IMR-90 (cell line): ENCODE data around the gene CHN1. TPM values are rescaled to one million over a fixed set of nuclear protein-coding genes. Genes with fewer than 3 reads are reported as not detected.

Experiments used
- ATAC-seq: fragments of 200-7000 bp; cut with Tn5 transposase; 2 replicates; pipeline ENCODE4 v1.9.1; 2020; ENCODE audit warnings: low read depth, mild to moderate bottlenecking, moderate library complexity
- BruUV-seq: library from RNA; stranded (reverse); fragments of 400-500 nt; replicated peaks from 2 replicates; lab custom pipeline; 2021; lab: Mats Ljungman, UMichigan
- CTCF ChIA-PET: fragments of 300-600 bp; formaldehyde crosslinking; extraction: SDS; loops from one replicate; lab custom pipeline; 2021; ENCODE audit warnings: antibody characterized with exemption; lab: Yijun Ruan, JAX
- POLR2A ChIA-PET: fragments of 300-600 bp; sonication (Branson Sonifier 250); formaldehyde crosslinking; loops from one replicate; lab custom pipeline; 2022; ENCODE audit warnings: antibody characterized with exemption; ENCODE audit not compliant: unreplicated experiment; lab: Charles Lee
- DNase-seq: peaks from one replicate; pipeline ENCODE4 v3.0.0; 2013
- H2AFZ ChIP-seq: replicated peaks from 2 replicates; pipeline ENCODE3; 2013; ENCODE audit warnings: low read length, mild to moderate bottlenecking; ENCODE audit not compliant: poor library complexity
- H2AK5ac ChIP-seq: 2 replicates; pipeline ENCODE4 v1.6.1; 2013; ENCODE audit warnings: low read depth, low read length, inconsistent platforms
- H2AK9ac ChIP-seq: replicated peaks from 2 replicates; pipeline ENCODE3; 2013; ENCODE audit warnings: mild to moderate bottlenecking, low read depth, low read length, moderate library complexity; ENCODE audit not compliant: poor library complexity
- H2BK120ac ChIP-seq: 2 replicates; pipeline ENCODE4 v1.6.1; 2013; ENCODE audit warnings: low read depth, low read length, inconsistent platforms
- H2BK15ac ChIP-seq: 3 replicates; pipeline ENCODE4 v1.6.1; 2013; ENCODE audit warnings: low read depth, low read length, inconsistent platforms
- H2BK20ac ChIP-seq: 2 replicates; pipeline ENCODE4 v1.6.1; 2013; ENCODE audit warnings: low read depth, mild to moderate bottlenecking, inconsistent platforms, low read length, moderate library complexity
- H2BK5ac ChIP-seq: 2 replicates; pipeline ENCODE4 v1.6.1; 2013; ENCODE audit warnings: mild to moderate bottlenecking, low read depth, low read length, inconsistent platforms; ENCODE audit not compliant: poor library complexity, severe bottlenecking
- H3K14ac ChIP-seq: replicated peaks from 2 replicates; pipeline ENCODE4 v1.6.1; 2013; ENCODE audit warnings: low read depth, low read length, inconsistent platforms
- H3K18ac ChIP-seq: 2 replicates; pipeline ENCODE4 v1.6.1; 2013; ENCODE audit warnings: low read depth, low read length, control low read depth
- H3K23ac ChIP-seq: 2 replicates; pipeline ENCODE4 v1.6.1; 2013; ENCODE audit warnings: low read depth, low read length, inconsistent platforms
- H3K27ac ChIP-seq: 2 replicates; pipeline ENCODE4 v1.5.1; 2013; ENCODE audit warnings: mild to moderate bottlenecking, control low read depth, low read length; ENCODE audit not compliant: insufficient read depth
- H3K27me3 ChIP-seq: 2 replicates; pipeline ENCODE4 v1.6.1; 2013; ENCODE audit warnings: low read length; ENCODE audit not compliant: control insufficient read depth, insufficient read depth
- H3K36me3 ChIP-seq: 2 replicates; pipeline ENCODE4 v1.6.1; 2013; ENCODE audit warnings: low read length, mixed read lengths; ENCODE audit not compliant: control insufficient read depth, insufficient read depth
- H3K4ac ChIP-seq: 2 replicates; pipeline ENCODE4 v1.6.1; 2013; ENCODE audit warnings: low read depth, low read length, inconsistent platforms
- H3K4me1 ChIP-seq: 2 replicates; pipeline ENCODE4 v1.6.1; 2013; ENCODE audit warnings: low read length, mixed read lengths; ENCODE audit not compliant: control insufficient read depth, insufficient read depth
- H3K4me2 ChIP-seq: 2 replicates; pipeline ENCODE4 v1.6.1; 2013; ENCODE audit warnings: low read depth, mild to moderate bottlenecking, control low read depth, low read length, moderate library complexity
- H3K4me3 ChIP-seq: 2 replicates; pipeline ENCODE4 v1.5.1; 2013; ENCODE audit warnings: low read depth, mild to moderate bottlenecking, control low read depth, low read length, moderate library complexity; ENCODE audit not compliant: insufficient read depth
- H3K56ac ChIP-seq: 2 replicates; pipeline ENCODE4 v1.6.1; 2013; ENCODE audit warnings: low read length, inconsistent platforms; ENCODE audit not compliant: insufficient read depth; ENCODE audit errors: extremely low read depth
- H3K79me1 ChIP-seq, 2 experiments: 2 replicates each; pipeline ENCODE4 v1.6.1; 2013; ENCODE audit warnings: low read length in 2 of 2, inconsistent platforms in 1 of 2, low read depth in 1 of 2
- H3K9ac ChIP-seq: 2 replicates; pipeline ENCODE4 v1.6.1; 2013; ENCODE audit warnings: low read depth, low read length, control low read depth
- H3K9me1 ChIP-seq: 2 replicates; pipeline ENCODE4 v1.6.1; 2013; ENCODE audit warnings: low read length, inconsistent platforms; ENCODE audit not compliant: insufficient read depth
- H3K9me3 ChIP-seq: 2 replicates; pipeline ENCODE4 v1.6.1; 2013; ENCODE audit warnings: low read length; ENCODE audit not compliant: control insufficient read depth, insufficient read depth
- H4K20me1 ChIP-seq: 2 replicates; pipeline ENCODE4 v1.6.1; 2013; ENCODE audit warnings: low read length, inconsistent platforms; ENCODE audit not compliant: insufficient read depth
- H4K5ac ChIP-seq: 2 replicates; pipeline ENCODE4 v1.6.1; 2013; ENCODE audit warnings: mild to moderate bottlenecking, low read depth, low read length, control low read depth
- H4K8ac ChIP-seq, 2 experiments: 2 replicates each; pipeline ENCODE4 v1.6.1; 2013; ENCODE audit warnings: low read depth in 2 of 2, low read length in 2 of 2, control low read depth in 1 of 2, inconsistent platforms in 1 of 2
- H4K91ac ChIP-seq: 2 replicates; pipeline ENCODE4 v1.6.1; 2013; ENCODE audit warnings: low read depth, low read length, inconsistent platforms; ENCODE audit not compliant: insufficient read depth
- BHLHE40 ChIP-seq: fragments of 150-350 bp; IDR thresholded peaks from 2 replicates; pipeline ENCODE4 v1.6.1; 2016; ENCODE audit warnings: mild to moderate bottlenecking, low read depth, low read length
- CEBPB ChIP-seq: IDR thresholded peaks from 2 replicates; pipeline ENCODE4 v1.6.1; 2012; ENCODE audit warnings: low read depth, low read length, improper control_type of control experiment
- CHD1 ChIP-seq: IDR thresholded peaks from 2 replicates; pipeline ENCODE4 v1.6.1; 2012; ENCODE audit warnings: low read depth, low read length, improper control_type of control experiment
- CTCF ChIP-seq: conservative IDR thresholded peaks from 2 replicates; pipeline ENCODE4 v1.5.1; 2012; ENCODE audit warnings: mild to moderate bottlenecking, low read depth, low read length, improper control_type of control experiment
- ELK1 ChIP-seq: fragments of 150-350 bp; IDR thresholded peaks from 2 replicates; pipeline ENCODE4 v1.6.1; 2016; ENCODE audit warnings: low read depth, mild to moderate bottlenecking, low read length, moderate library complexity, borderline replicate concordance
- FOS ChIP-seq: fragments of 150-350 bp; IDR thresholded peaks from 2 replicates; pipeline ENCODE4 v1.6.1; 2016; ENCODE audit warnings: low read depth, low read length
- MAFK ChIP-seq: IDR thresholded peaks from 2 replicates; pipeline ENCODE4 v1.6.1; 2012; ENCODE audit warnings: low read depth, low read length, improper control_type of control experiment
- MAZ ChIP-seq: IDR thresholded peaks from 2 replicates; pipeline ENCODE4 v1.6.1; 2012; ENCODE audit warnings: low read depth, mild to moderate bottlenecking, low read length, improper control_type of control experiment, moderate library complexity, borderline replicate concordance
- MXI1 ChIP-seq: IDR thresholded peaks from 2 replicates; pipeline ENCODE4 v1.6.1; 2012; ENCODE audit warnings: low read depth, mild to moderate bottlenecking, low read length, moderate library complexity, borderline replicate concordance
- NFE2L2 ChIP-seq: fragments of 150-350 bp; IDR thresholded peaks from 2 replicates; pipeline ENCODE4 v1.6.1; 2016; ENCODE audit warnings: low read depth, mild to moderate bottlenecking, low read length
- POLR2A ChIP-seq: IDR thresholded peaks from 2 replicates; pipeline ENCODE4 v1.6.1; 2012; ENCODE audit warnings: mild to moderate bottlenecking, low read depth, low read length
- RAD21 ChIP-seq: IDR thresholded peaks from 2 replicates; pipeline ENCODE4 v1.6.1; 2012; ENCODE audit warnings: low read length, improper control_type of control experiment
- RCOR1 ChIP-seq: IDR thresholded peaks from 2 replicates; pipeline ENCODE4 v1.6.1; 2012; ENCODE audit warnings: mild to moderate bottlenecking, low read length, improper control_type of control experiment; ENCODE audit not compliant: insufficient replicate concordance
- RFX5 ChIP-seq: IDR thresholded peaks from 2 replicates; pipeline ENCODE4 v1.8.0; 2012; ENCODE audit warnings: low read depth, mild to moderate bottlenecking, low read length, moderate library complexity
- SMC3 ChIP-seq: fragments of 150-350 bp; IDR thresholded peaks from 2 replicates; pipeline ENCODE4 v1.6.1; 2016; ENCODE audit warnings: low read depth, mild to moderate bottlenecking, antibody characterized with exemption, low read length, moderate library complexity
- USF2 ChIP-seq: fragments of 150-350 bp; IDR thresholded peaks from 2 replicates; pipeline ENCODE4 v1.6.1; 2017; ENCODE audit warnings: mild to moderate bottlenecking, antibody characterized with exemption, low read length, low read depth
- WGBS, 2 experiments: methylation state at CpG; one replicate each; pipeline versions ENCODE4 v1.1.5 to v1.1.7; 2013; ENCODE audit warnings: missing lambda C conversion rate in 2 of 2; ENCODE audit not compliant: insufficient read length in 1 of 2; ENCODE audit errors: extremely low coverage in 2 of 2; 5-methylcytosine and 5-hydroxymethylcytosine counted together
- dilution Hi-C: fragments of 300-500 bp; cut with HindIII; formaldehyde crosslinking; loops from one replicate; pipeline ENCODE4 v1.14.3; 2018; ENCODE audit warnings: low sequenced_read_pairs; ENCODE audit not compliant: unreplicated experiment
- in situ Hi-C: fragments of 300-500 bp; cut with MboI; formaldehyde crosslinking; loops from 3 replicates; pipeline ENCODE4 v1.14.3; 2019; ENCODE audit warnings: low sequenced_read_pairs, inconsistent platforms, mixed read lengths
- intact Hi-C: fragments of 100-400 bp; cut with micrococcal nuclease; formaldehyde crosslinking; loops from 2 replicates; pipeline ENCODE4 v1.10.0; 2022
- polyA plus RNA-seq, 3 experiments: library from polyadenylated mRNA; depleted of rRNA; stranded (reverse); fragments of >200 nt; gene quantifications; 2 replicates each; pipeline ENCODE4 v1.2.3, GENCODE V29; 2012; ENCODE audit warnings: low replicate concordance in 1 of 3
- total RNA-seq: library from RNA; depleted of rRNA; stranded (reverse); fragments of >200 nt; gene quantifications from 2 replicates; pipeline ENCODE4 v1.2.3, GENCODE V29; 2012

The CHN1 gene
- total and polyA plus RNA-seq, 2 of the 4 experiments (the other 2 are of a cell fraction): 58.4 to 66.9 TPM

GRCh38 chr2:175007510-175007909 lies 2.3 kb upstream of the CHN1 start:
- Histone ChIP-seq H3K14ac (no peak overlapping the region), H4K5ac (no peak overlapping the region), H3K23ac (no peak overlapping the region), H4K91ac (no peak overlapping the region), H4K20me1 (no peaks in the 10 kb centered on the region), H3K27me3 (peaks cover 25% of the 10 kb centered on the region), H2AK9ac (no peak overlapping the region), H2BK5ac (no peak overlapping the region), H3K4me2 (no peak overlapping the region), H3K4me3 (no peak overlapping the region), H3K27ac (no peak overlapping the region), H3K56ac (no peak overlapping the region), H3K36me3 (no peaks in the 10 kb centered on the region), H3K9me3 (no peaks in the 10 kb centered on the region), H2AK5ac (no peak overlapping the region), H3K4me1 (no peaks in the 10 kb centered on the region), H4K8ac (no peak overlapping the region), H3K18ac (no peak overlapping the region), H3K9me1 (no peaks in the 10 kb centered on the region), H2BK120ac (no peak overlapping the region), H3K9ac (no peak overlapping the region), H2BK15ac (no peak overlapping the region), H2AFZ (no peak overlapping the region), H2BK20ac (no peak overlapping the region), H3K79me1 (no peaks in the 10 kb centered on the region), H3K4ac (no peak overlapping the region)
- no CpG with 5 or more reads among the region's 3 CpGs for WGBS, 2 experiments
- no peak for DNase-seq
- ATAC-seq: no peak
- dilution Hi-C loops (no loop called here), intact Hi-C loops (loop anchor here (5.0 kb wide), 2 partner anchors 70 to 305 kb away; no protein-coding TSS in a partner anchor), in situ Hi-C loops (no loop called here)
- no peak for TF ChIP-seq USF2
- no peak for TF ChIP-seq POLR2A
- TF ChIP-seq MAZ: no peak
- no peak for TF ChIP-seq RCOR1
- TF ChIP-seq NFE2L2: no peak
- no peak for TF ChIP-seq RFX5
- no peak for TF ChIP-seq MAFK
- TF ChIP-seq ELK1: no peak
- no peak for TF ChIP-seq MXI1
- no peak for TF ChIP-seq FOS
- TF ChIP-seq BHLHE40: no peak
- no peak for TF ChIP-seq SMC3
- TF ChIP-seq CHD1: no peak
- TF ChIP-seq CTCF: no peak
- no peak for TF ChIP-seq CEBPB
- TF ChIP-seq RAD21: no peak
- no TSS peak for BruUV-seq
- CTCF ChIA-PET: interaction anchor here (0.8 kb wide), 1 partner anchor 8 kb away, joined by 3 read pairs; no protein-coding TSS in a partner anchor
- POLR2A ChIA-PET: no interaction called here
